Raji (cell line): Measurements from ENCODE around the gene HTR2C.

ENCODE experiments used
- POLR2A ChIP-seq: IDR thresholded peaks from 2 replicates; pipeline ENCODE4 v1.6.1; 2011; ENCODE audit warnings: low read depth, low read length, control low read depth; ENCODE audit not compliant: insufficient read depth

HTR2C gene

GRCh38 chrX:114635986-114636385, 52.1 kb downstream of the HTR2C start:
- TF ChIP-seq POLR2A, result no peak

GRCh38 chrX:114650351-114650750, 66.5 kb downstream of the HTR2C start:
- TF ChIP-seq POLR2A, result no peak

GRCh38 chrX:114675365-114675764, 91.5 kb downstream of the HTR2C start:
- no peak for TF ChIP-seq POLR2A

GRCh38 chrX:114709406-114709805, 125.5 kb downstream of the HTR2C start:
- no peak for TF ChIP-seq POLR2A

- TF ChIP-seq POLR2A, result no peak
These were observed 126.7 kb downstream of the HTR2C start for GRCh38 chrX:114710571-114710970.

- TF ChIP-seq POLR2A, result no peak
These were observed 128.6 kb downstream of the HTR2C start for GRCh38 chrX:114712466-114712865.

- no peak for TF ChIP-seq POLR2A
These were observed 131.2 kb downstream of the HTR2C start for GRCh38 chrX:114715096-114715495.

- no peak for TF ChIP-seq POLR2A
These were observed 134.0 kb downstream of the HTR2C start for GRCh38 chrX:114717921-114718320.

- no peak for TF ChIP-seq POLR2A
These were observed 182.7 kb downstream of the HTR2C start for GRCh38 chrX:114766541-114766940.

GRCh38 chrX:114774691-114775090, 190.8 kb downstream of the HTR2C start:
- no peak for TF ChIP-seq POLR2A

GRCh38 chrX:114782925-114783324, 199.0 kb downstream of the HTR2C start:
- TF ChIP-seq POLR2A, result no peak

GRCh38 chrX:114787061-114787460, 203.2 kb downstream of the HTR2C start:
- no peak for TF ChIP-seq POLR2A

- TF ChIP-seq POLR2A, result no peak
These were observed 213.6 kb downstream of the HTR2C start for GRCh38 chrX:114797494-114797893.

GRCh38 chrX:114798907-114799306, 215.0 kb downstream of the HTR2C start:
- TF ChIP-seq POLR2A, result no peak

GRCh38 chrX:114800719-114801118, 216.8 kb downstream of the HTR2C start:
- TF ChIP-seq POLR2A, result no peak

- TF ChIP-seq POLR2A, result no peak
These were observed 235.6 kb downstream of the HTR2C start for GRCh38 chrX:114819509-114819908.

- TF ChIP-seq POLR2A, result no peak
These were observed 257.2 kb downstream of the HTR2C start for GRCh38 chrX:114841051-114841450.

GRCh38 chrX:114842181-114842580, 258.3 kb downstream of the HTR2C start:
- TF ChIP-seq POLR2A, result no peak
